Endometrial microvascular endothelial cells (primary cell): ENCODE results near the gene POLR1H. TPM values are rescaled to one million over a fixed set of nuclear protein-coding genes. Genes with fewer than 3 reads are reported as not detected.

Experiments used
- in situ Hi-C: cut with HindIII; loops from 2 replicates; pipeline ENCODE4 v1.10.0; 2017; ENCODE audit warnings: low sequenced_read_pairs, low pct_unique_long_range_greater_than_20kb; ENCODE audit errors: inconsistent ontology term
- total RNA-seq: library from RNA; depleted of rRNA; stranded (reverse); fragments of >200 nt; gene quantifications from one replicate; pipeline ENCODE4 v1.2.3, GENCODE V29; 2015; ENCODE audit errors: inconsistent ontology term

Gene POLR1H
- total RNA-seq, 1 donor from 2014 or later: 52.0 TPM

GRCh38 chr6:30087876-30088275, 26.8 kb downstream of the POLR1H start:
- in situ Hi-C loops: no loop called here

GRCh38 chr6:30091577-30092381, 30.7 kb downstream of the POLR1H start:
- in situ Hi-C loops: no loop called here

- in situ Hi-C loops: no loop called here
Measured at GRCh38 chr6:30092852-30093543, 31.9 kb downstream of the POLR1H start.

- in situ Hi-C loops: no loop called here
Measured at GRCh38 chr6:30093951-30094661, 33.0 kb downstream of the POLR1H start.

GRCh38 chr6:30096829-30097228, 35.8 kb downstream of the POLR1H start:
- in situ Hi-C loops: no loop called here

GRCh38 chr6:30097902-30098768, 37.1 kb downstream of the POLR1H start:
- in situ Hi-C loops: no loop called here

- in situ Hi-C loops: no loop called here
Measured at GRCh38 chr6:30100154-30100553, 39.1 kb downstream of the POLR1H start.

GRCh38 chr6:30100585-30101443, 39.7 kb downstream of the POLR1H start:
- in situ Hi-C loops: no loop called here

GRCh38 chr6:30101444-30102413, 40.7 kb downstream of the POLR1H start:
- in situ Hi-C loops: no loop called here

GRCh38 chr6:30102414-30102969, 41.4 kb downstream of the POLR1H start:
- in situ Hi-C loops: no loop called here

- in situ Hi-C loops: no loop called here
Measured at GRCh38 chr6:30102970-30103871, 42.2 kb downstream of the POLR1H start.

GRCh38 chr6:30103872-30104179, 42.8 kb downstream of the POLR1H start:
- in situ Hi-C loops: no loop called here

GRCh38 chr6:30104661-30105060, 43.6 kb downstream of the POLR1H start:
- in situ Hi-C loops: no loop called here

- in situ Hi-C loops: no loop called here
Measured at GRCh38 chr6:30111266-30111856, 50.3 kb downstream of the POLR1H start.

GRCh38 chr6:30112402-30112994, 51.4 kb downstream of the POLR1H start:
- in situ Hi-C loops: no loop called here
